ENCODE measurements around the gene GAL3ST2.
"Not testable (repeated sequence)": the region's sequence is repeated elsewhere in the genome, so short reads cannot be mapped to it uniquely, and the experiment has no call there.

Gene GAL3ST2

GRCh38 chr2:241732513-241733186 lies 44.0 kb upstream of the GAL3ST2 start:
- Histone ChIP-seq H3K36me3 (peaks cover 0 to 11% (median 0%) of the 10 kb centered on the region in 3 donors), H3K4me3 (peak overlapping the region in 1 of 2 donors; percentile 29), H3K4me1 (peaks cover 0 to 17% (median 13%) of the 10 kb centered on the region in 4 donors)
- intact Hi-C loops (cut with DNase I; ENCODE audit: low total_unique reads), result loop anchor here (5.0 kb wide), 1 partner anchor 45 kb away; the partner anchor contains the start of gene DTYMK
- not testable (repeated sequence) for H3K9me3 ChIP-seq, H3K27ac ChIP-seq, H3K27me3 ChIP-seq
- DNase-seq, result peak in 1 of 2 donors; percentile 49
- peak; percentile 59 to 67 for TF ChIP-seq CTCF (IDR thresholded peaks at IDR 0.05)

- Histone ChIP-seq H3K36me3 (peaks cover 0 to 9% (median 0%) of the 10 kb centered on the region in 3 donors), H3K4me3 (peak overlapping the region; percentile 95 to 96), H3K9me3 (no peaks in the 10 kb centered on the region), H3K4me1 (peaks cover 0 to 17% (median 13%) of the 10 kb centered on the region in 4 donors), H3K27me3 (no peaks in the 10 kb centered on the region), H3K27ac (peak overlapping the region; percentile 84 to 87)
- no peak for DNase-seq
- intact Hi-C loops (cut with DNase I; ENCODE audit: low total_unique reads), result loop anchor here (5.0 kb wide), 1 partner anchor 46 kb away; the partner anchor contains the start of gene DTYMK
- TF ChIP-seq CTCF (IDR thresholded peaks at IDR 0.05), result no peak
These were observed 43.0 kb upstream of the GAL3ST2 start for GRCh38 chr2:241733391-241734207.

- H3K4me3 ChIP-seq, result peak overlapping the region; percentile 95 to 96
- no peaks in the 10 kb centered on the region for H3K27me3 ChIP-seq
- no peak for TF ChIP-seq CTCF (IDR thresholded peaks at IDR 0.05)
- peak overlapping the region; percentile 84 to 87 for H3K27ac ChIP-seq
- no peaks in the 10 kb centered on the region for H3K9me3 ChIP-seq
- H3K4me1 ChIP-seq, result peaks cover 0 to 17% (median 13%) of the 10 kb centered on the region in 4 donors
- intact Hi-C loops (cut with DNase I; ENCODE audit: low total_unique reads), result loop anchor here (5.0 kb wide), 1 partner anchor 47 kb away; the partner anchor contains the start of gene DTYMK
- H3K36me3 ChIP-seq, result peaks cover 0 to 12% (median 0%) of the 10 kb centered on the region in 3 donors
- DNase-seq, result no peak
These were observed 42.5 kb upstream of the GAL3ST2 start for GRCh38 chr2:241734208-241734466.

GRCh38 chr2:241734467-241735208 lies 42.0 kb upstream of the GAL3ST2 start, which contains the start of gene D2HGDH:
Gene D2HGDH (plus strand): TSS chr2:241734630. CDS start chr2:241735225, 595 bp downstream.
- intact Hi-C loops (cut with DNase I; ENCODE audit: low total_unique reads), result loop anchor here (5.0 kb wide), 1 partner anchor 47 kb away; the partner anchor contains the start of gene DTYMK
- TF ChIP-seq CTCF (IDR thresholded peaks at IDR 0.05), result no peak
- Histone ChIP-seq H3K27me3 (no peaks in the 10 kb centered on the region), H3K4me3 (peak within 1 kb of the TSS; percentile 95 to 96), H3K27ac (peak within 1 kb of the TSS; percentile 84 to 87), H3K36me3 (peaks cover 0 to 12% (median 0%) of the 10 kb centered on the region in 3 donors), H3K9me3 (no peaks in the 10 kb centered on the region), H3K4me1 (peaks cover 0 to 17% (median 13%) of the 10 kb centered on the region in 4 donors)
- peak; percentile 91 to 96 for DNase-seq

- Histone ChIP-seq H3K4me3 (no peak overlapping the region), H3K36me3 (peaks cover 0 to 12% (median 0%) of the 10 kb centered on the region in 3 donors), H3K27ac (no peak overlapping the region), H3K9me3 (no peaks in the 10 kb centered on the region), H3K27me3 (no peaks in the 10 kb centered on the region), H3K4me1 (peaks cover 0 to 17% (median 13%) of the 10 kb centered on the region in 4 donors)
- TF ChIP-seq CTCF (IDR thresholded peaks at IDR 0.05), result no peak
- intact Hi-C loops (cut with DNase I; ENCODE audit: low total_unique reads), result no loop called here
- DNase-seq, result no peak
These were observed 40.5 kb upstream of the GAL3ST2 start for GRCh38 chr2:241736111-241736510.

Data from tibial artery (tissue), 4 donors.